HG02678 (cell line): Measurements from ENCODE around the gene RRP12.
"Not testable (repeated sequence)": the region's sequence is repeated elsewhere in the genome, so short reads cannot be mapped to it uniquely, and the experiment has no call there.

Source experiments
- ATAC-seq: cut with Tn5 transposase; IDR thresholded peaks from one replicate; pipeline ENCODE4 v1.9.1; 2021; ENCODE audit warnings: mild to moderate bottlenecking, moderate library complexity; ENCODE audit not compliant: unreplicated experiment

The RRP12 gene

DNA sequence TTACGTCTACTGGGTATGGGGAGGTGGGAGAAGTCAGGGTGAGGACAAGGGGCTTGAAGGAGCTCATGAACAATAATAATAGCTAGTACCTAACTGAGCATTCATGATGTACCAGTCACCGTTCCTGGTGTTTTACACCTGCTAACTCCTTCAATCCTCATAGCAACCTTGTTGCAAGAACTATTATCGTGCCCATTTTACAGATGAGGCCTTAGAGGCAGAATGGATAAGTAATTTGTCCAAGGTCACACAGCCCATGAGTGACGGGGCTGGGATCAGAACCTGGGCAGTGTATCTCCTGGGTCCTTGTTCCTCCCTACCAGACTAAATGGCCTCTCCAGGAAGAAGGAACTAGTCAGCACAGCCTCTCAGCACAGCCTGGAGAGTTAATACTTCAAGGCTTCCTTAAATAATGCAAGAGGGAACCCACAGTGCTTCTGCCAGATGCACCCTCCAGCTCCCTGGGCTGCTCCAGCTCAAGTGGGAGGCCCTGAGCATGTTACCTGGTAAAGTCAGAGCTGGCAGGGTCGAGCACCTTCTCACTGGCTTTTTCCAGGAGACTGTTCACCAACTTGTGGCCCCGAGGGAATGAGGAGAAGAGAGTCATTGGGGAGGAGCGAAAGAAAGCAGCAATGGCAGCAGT is 28.8 kb downstream of the RRP12 start:
- no peak for ATAC-seq

DNA sequence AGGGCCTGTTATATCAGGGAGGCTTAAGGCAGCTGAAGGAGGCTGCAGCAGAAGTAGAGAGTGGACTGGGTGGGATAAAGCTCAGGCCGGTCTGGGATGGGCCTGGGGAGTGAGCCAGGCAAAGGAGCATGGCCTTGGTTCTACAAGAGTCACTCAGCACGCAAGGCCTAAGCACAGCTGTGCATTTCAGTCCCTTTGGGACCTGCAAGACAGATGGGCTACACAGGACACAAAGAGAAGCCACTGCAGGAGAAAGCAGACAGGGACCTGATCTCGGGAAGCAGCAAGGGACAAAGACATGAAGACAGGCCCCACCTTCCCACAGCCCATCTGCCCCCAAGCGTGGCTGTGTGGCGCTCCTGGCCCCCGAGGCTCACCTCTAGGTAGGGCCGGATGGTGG is 29.4 kb downstream of the RRP12 start:
- no peak for ATAC-seq

DNA sequence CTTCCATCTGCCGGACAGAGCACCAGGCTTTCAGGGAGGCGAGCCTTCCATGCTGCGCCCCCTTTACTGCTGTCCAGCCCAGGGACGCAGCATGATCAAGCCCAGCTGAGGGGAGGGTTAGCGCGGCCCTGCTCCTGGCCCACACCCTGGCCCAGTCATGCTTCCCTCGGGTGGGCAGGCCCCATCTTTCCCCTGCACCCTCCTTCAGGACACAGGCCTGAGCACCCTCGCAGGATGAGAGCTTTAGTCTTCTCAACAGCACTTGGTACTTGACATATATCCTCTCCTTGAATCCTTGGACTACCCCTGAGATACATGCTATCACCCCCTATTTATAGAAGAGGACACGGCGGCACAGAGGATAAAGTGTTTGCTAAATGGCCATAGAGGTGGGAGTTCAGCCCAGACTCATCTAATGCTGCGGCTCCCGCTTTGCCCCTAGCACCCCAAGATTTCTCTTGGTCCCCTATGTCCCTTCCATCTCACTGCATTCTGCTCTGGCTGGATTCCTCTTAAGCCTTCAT is 34.0 kb downstream of the RRP12 start:
- no peak for ATAC-seq

DNA sequence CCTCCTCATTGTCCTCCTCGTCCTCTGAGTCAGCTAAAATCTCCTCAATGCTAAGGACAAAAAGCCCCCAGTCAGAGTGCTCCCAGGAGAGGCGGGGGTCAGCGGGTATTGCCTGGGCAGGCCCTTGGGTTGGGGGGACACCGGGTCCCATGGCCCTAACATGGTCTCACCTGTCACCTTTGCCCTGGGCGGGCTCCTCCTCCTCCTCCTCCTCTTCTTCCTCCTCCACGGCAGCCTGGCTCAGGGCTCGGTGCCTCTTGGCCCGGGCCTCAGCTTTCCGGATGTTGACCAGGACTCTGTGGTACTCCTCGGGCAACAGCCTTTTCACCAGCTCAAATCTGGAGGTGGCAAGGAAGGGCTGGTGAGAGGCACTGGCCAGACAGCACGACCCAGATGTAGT is 34.6 kb downstream of the RRP12 start:
- ATAC-seq, result no peak

DNA sequence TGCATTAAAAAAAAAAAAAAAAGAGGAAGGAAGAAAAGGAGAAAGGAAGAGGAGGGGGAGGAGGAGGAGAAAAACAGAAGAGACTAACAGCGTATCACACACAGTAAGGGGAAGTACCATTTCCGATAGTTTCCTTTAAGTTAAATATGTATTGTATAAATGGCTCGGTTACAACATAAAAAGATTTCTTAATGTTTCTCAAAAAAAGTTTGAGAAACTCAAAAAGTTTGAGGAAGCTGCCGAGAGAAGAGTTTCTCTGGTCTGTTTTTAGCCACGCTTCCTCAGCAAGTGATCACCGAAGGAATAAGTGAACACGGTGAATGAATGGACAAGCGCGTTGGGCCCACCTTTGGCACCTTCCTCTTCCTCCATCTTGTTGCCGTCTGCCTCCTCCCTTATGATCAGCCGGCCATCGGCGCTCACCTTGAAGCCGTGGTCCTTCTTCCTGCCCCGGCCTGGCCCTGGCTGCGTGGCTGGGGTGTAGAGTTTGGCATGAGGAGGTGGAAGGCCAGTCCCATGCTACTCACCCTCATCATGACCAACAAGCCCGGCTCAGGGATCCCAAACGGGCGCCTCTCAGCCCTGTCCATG is 35.3 kb downstream of the RRP12 start:
- no peak for ATAC-seq

GRCh38 chr10:97363071-97363470 is 38.1 kb downstream of the RRP12 start:
- ATAC-seq, result no peak

DNA sequence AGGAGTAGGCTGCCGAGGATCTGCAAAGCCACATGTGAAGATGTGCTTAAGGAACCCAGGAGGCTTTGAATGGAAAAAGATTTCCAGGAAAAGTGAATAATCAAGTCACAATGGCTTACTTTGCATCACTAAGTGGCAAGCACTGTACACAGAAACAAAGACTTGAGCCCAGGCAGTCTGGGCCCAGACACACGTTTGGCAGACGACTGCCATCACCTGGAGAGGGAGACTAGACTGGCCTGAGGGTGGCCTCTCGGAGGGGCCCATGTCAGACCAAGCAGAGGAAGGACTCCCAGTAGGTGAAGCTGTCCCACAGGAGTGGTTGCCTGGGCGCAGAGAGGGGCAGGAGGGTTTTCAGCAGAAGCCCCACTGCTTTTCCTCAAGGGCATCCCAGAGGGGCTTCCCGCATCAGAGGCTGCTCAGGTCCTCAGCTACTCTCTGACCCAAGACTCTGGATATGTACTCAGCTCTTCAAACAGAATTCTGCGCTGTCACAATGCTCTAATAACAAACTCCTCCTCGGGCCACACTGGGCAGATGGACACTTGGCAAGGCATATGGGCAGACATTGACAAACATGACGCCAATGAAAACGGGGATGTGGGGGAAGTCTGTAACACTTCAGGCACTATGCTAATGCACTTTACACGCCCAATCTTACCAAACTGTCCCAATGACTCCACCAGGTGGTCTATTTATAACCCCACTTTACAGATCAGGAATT is 38.7 kb downstream of the RRP12 start:
- no peak for ATAC-seq

GRCh38 chr10:97361537-97361901 is 39.6 kb downstream of the RRP12 start:
- ATAC-seq, result no peak

- no peak for ATAC-seq
Measured at GRCh38 chr10:97360705-97361536, 40.2 kb downstream of the RRP12 start.

- ATAC-seq, result no peak
Measured at GRCh38 chr10:97358781-97359180, 42.4 kb downstream of the RRP12 start.

GRCh38 chr10:97358349-97358748 is 42.8 kb downstream of the RRP12 start:
- no peak for ATAC-seq

- ATAC-seq, result no peak
Measured at GRCh38 chr10:97356918-97357317, 44.2 kb downstream of the RRP12 start.

DNA sequence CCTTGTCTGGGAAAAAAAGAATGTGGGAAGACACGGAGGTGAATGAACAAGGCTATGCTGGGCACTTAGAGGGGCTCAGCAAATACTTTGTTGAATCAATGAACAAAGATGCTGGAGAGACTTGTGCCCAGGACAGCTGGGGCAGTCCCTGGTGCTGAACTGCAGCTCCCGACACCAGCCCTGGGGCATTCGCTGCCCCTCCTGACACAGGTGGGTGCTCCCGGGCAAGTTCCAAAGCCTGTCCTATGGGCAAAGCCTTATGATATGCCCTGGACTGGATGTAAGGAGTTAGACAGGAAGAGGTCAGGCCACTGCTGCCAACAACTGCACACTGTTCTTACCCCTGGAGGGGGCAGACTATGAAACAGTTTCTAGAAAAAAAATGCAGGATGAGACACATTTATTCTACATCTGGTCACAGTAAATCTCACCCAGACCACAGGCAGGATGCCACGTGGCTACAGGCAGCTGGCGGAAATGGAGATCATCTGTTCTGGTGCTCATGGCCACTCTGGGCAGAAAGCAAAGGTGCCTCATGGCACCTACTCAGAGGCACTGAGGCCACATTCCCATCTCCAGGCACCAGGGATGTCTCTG is 44.7 kb downstream of the RRP12 start:
- ATAC-seq, result no peak

- no peak for ATAC-seq
Measured at GRCh38 chr10:97355571-97355975, 45.6 kb downstream of the RRP12 start.

DNA sequence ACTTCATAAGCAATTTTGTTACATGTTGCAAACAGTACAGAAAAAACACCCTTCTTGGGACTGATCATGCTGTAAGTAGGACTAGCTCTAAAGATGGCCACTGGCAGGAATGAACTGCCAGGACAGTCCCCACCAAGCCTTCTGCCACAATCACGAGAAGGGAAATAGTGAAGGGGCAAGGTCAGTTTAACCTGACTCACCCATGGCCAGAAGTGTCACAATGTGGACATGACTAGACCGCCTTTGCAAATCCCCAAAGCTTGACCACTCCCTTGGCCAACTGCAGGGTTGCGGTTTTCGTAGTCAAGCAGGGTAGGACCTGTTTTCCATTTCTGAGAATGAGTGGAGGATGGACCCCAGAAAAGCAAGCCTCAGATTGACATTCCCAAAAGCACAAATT is 47.2 kb downstream of the RRP12 start:
- no peak for ATAC-seq

GRCh38 chr10:97349752-97350513 is 51.2 kb downstream of the RRP12 start:
- no peak for ATAC-seq

- ATAC-seq, result no peak
Measured at GRCh38 chr10:97347317-97347716, 53.8 kb downstream of the RRP12 start.

GRCh38 chr10:97343664-97344063 is 57.5 kb downstream of the RRP12 start:
- ATAC-seq, result not testable (repeated sequence)

GRCh38 chr10:97341416-97341815 is 59.7 kb downstream of the RRP12 start:
- ATAC-seq, result no peak

- no peak for ATAC-seq
Measured at GRCh38 chr10:97338041-97338440, 63.1 kb downstream of the RRP12 start.
